Lung (tissue), 12 donors: Measurements from ENCODE around the gene OSM. TPM values are rescaled to one million over a fixed set of nuclear protein-coding genes. Genes with fewer than 3 reads are reported as not detected.
"Not testable (repeated sequence)": the region's sequence is repeated elsewhere in the genome, so short reads cannot be mapped to it uniquely, and the experiment has no call there.

ENCODE experiments used
- ATAC-seq: fragments of 200-7000 bp; cut with Tn5 transposase; one replicate; pipeline ENCODE4 v1.9.1; 2020; ENCODE audit warnings: moderate number of reproducible peaks; ENCODE audit not compliant: insufficient read depth, low FRiP score
- DNase-seq, 3 donors: peaks; one replicate each; pipeline ENCODE4 v3.0.0-alpha.2; 2013 to 2017
- H3K27ac ChIP-seq, 2 donors: one replicate each; pipeline ENCODE4 v1.5.1; 2013; ENCODE audit warnings: mild to moderate bottlenecking in 2 of 2, moderate library complexity in 2 of 2, control low read depth in 1 of 2, inconsistent platforms in 1 of 2, low read depth in 1 of 2, low read length in 1 of 2
- H3K27me3 ChIP-seq, 3 donors: one replicate each; pipeline ENCODE4 v1.5.1; 2013; ENCODE audit warnings: low read length in 2 of 3; ENCODE audit not compliant: control insufficient read depth in 3 of 3, insufficient read depth in 3 of 3
- H3K36me3 ChIP-seq, 4 donors: one replicate each; pipeline ENCODE4 v1.5.1; 2013; ENCODE audit warnings: low read length in 4 of 4, mild to moderate bottlenecking in 1 of 4, moderate library complexity in 1 of 4; ENCODE audit not compliant: control insufficient read depth in 4 of 4, insufficient read depth in 4 of 4
- H3K4me1 ChIP-seq, 5 donors: one replicate each; pipeline ENCODE4 v1.5.1; 2013; ENCODE audit warnings: low read length in 5 of 5, mild to moderate bottlenecking in 2 of 5, moderate library complexity in 1 of 5; ENCODE audit not compliant: control insufficient read depth in 5 of 5, insufficient read depth in 5 of 5
- H3K4me3 ChIP-seq: one replicate; pipeline ENCODE4 v1.5.1; 2013; ENCODE audit warnings: mild to moderate bottlenecking, control low read depth, moderate library complexity
- H3K9ac ChIP-seq, 2 donors: one replicate each; pipeline ENCODE4 v1.5.1; 2013; ENCODE audit warnings: low read length in 2 of 2, control low read depth in 1 of 2; ENCODE audit not compliant: insufficient read depth in 1 of 2
- H3K9me3 ChIP-seq, 4 donors: one replicate each; pipeline ENCODE4 v1.5.1; 2013; ENCODE audit warnings: low read length in 3 of 4, mild to moderate bottlenecking in 1 of 4, moderate library complexity in 1 of 4; ENCODE audit not compliant: control insufficient read depth in 4 of 4, insufficient read depth in 3 of 4
- WGBS, 2 donors: extraction: QIAGEN DNeasy Blood & Tissue Kit; methylation state at CpG; one replicate each; pipeline ENCODE4 v1.1.7; 2013; 5-methylcytosine and 5-hydroxymethylcytosine counted together
- polyA plus RNA-seq, 2 donors: library from polyadenylated mRNA; stranded (reverse); fragments of 200-250 nt; gene quantifications; one replicate each; pipeline ENCODE4 v1.2.1, GENCODE V29; 2013
- total RNA-seq, 2 donors: library from RNA; depleted of rRNA in 1 of 2; stranded (reverse); fragments of >200 nt in 1 of 2; gene quantifications; one replicate each; pipeline ENCODE4 v1.2.1, GENCODE V29; 2014 to 2021
- TF ChIP-seq, protein P1 (sequence below): IDR thresholded peaks from 2 replicates; pipeline ENCODE4 v1.5.1; 2012; ENCODE audit warnings: mild to moderate bottlenecking; ENCODE audit errors: control extremely low read depth, extremely low read depth
- donor health status: control.
- donor health status: control.
- donor health status: Bipolar disorder and iron deficiency.
- donor health status: healthy.
- donor health status: DM: yes; HTN: yes; CAD: no.

Gene OSM
- total and polyA plus RNA-seq, 4 donors: 0.57 to 33.2 (median 2.5) TPM

DNA sequence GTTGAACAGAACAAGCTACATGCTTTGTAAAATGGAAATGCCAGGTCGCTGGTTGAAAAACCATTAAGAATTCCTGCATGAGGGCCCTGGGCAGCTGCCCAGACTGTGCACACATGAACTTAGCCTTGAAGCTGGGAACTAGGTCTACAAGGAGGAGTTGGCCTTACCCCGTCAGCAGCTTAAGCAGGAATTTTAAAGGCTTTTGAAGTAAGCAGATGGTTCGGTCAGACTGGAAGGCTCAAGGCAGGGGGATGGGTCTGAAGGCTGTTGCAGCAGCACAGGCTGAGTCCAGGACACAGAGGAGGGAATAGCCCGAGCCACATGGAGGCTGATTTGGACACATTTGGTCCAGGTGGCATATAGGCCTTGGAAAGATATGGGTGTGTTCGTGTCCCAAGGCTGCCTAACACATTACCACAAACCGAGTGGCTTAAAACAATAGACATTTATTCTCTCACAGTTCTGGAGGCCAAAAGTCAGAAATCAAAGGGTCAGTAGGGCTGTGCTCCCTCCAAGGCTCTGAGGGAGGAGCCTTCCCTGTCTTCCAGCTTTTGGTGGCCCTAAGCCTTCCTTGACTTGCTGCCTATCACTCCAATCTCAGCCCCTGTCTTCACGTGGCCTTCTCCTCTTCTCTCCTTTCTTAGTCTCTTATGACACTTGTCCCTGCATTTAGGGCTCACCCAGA lies 31.7 kb downstream of the OSM start:
- Histone ChIP-seq H3K9me3 (no peaks in the 10 kb centered on the region), H3K4me1 (peaks cover 0 to 53% (median 7%) of the 10 kb centered on the region in 5 donors), H3K27me3 (no peaks in the 10 kb centered on the region), H3K9ac (no peak overlapping the region), H3K4me3 (no peak overlapping the region), H3K27ac (peak overlapping the region in 1 of 2 donors; percentile 52), H3K36me3 (no peaks in the 10 kb centered on the region)
- DNase-seq (peak; percentile 67 to 78 (median 78)), ATAC-seq (no peak)
- TF ChIP-seq, protein P1, sequence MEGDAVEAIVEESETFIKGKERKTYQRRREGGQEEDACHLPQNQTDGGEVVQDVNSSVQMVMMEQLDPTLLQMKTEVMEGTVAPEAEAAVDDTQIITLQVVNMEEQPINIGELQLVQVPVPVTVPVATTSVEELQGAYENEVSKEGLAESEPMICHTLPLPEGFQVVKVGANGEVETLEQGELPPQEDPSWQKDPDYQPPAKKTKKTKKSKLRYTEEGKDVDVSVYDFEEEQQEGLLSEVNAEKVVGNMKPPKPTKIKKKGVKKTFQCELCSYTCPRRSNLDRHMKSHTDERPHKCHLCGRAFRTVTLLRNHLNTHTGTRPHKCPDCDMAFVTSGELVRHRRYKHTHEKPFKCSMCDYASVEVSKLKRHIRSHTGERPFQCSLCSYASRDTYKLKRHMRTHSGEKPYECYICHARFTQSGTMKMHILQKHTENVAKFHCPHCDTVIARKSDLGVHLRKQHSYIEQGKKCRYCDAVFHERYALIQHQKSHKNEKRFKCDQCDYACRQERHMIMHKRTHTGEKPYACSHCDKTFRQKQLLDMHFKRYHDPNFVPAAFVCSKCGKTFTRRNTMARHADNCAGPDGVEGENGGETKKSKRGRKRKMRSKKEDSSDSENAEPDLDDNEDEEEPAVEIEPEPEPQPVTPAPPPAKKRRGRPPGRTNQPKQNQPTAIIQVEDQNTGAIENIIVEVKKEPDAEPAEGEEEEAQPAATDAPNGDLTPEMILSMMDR: no peak
- 60 to 78% methylated on average over 7 of the region's 7 CpGs for WGBS, 2 donors

DNA sequence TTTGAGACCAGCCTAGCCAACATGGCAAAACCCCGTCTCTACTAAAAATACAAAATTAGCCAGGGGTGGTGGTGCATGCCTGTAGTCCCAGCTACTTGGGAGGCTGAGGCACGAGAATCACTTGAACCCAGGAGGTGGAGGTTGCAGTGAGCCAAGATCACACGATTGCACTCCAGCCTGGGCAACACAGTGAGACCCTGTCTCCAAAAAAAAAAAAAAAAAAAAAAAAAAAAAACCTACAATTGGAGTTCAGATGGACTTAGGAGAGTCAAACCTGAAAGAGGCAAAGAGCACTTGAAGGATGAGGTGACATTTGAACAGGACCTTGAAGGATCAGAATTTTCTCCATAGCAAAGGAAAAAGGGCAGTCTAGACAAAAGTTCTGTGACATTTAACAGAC lies 32.3 kb downstream of the OSM start:
- ATAC-seq, H3K9me3 ChIP-seq, DNase-seq, H3K36me3 ChIP-seq, H3K4me3 ChIP-seq, H3K27me3 ChIP-seq, H3K9ac ChIP-seq, H3K27ac ChIP-seq: not testable (repeated sequence)
- H3K4me1 ChIP-seq: peaks cover 0 to 49% (median 7%) of the 10 kb centered on the region in 5 donors
- WGBS, 2 donors: 90 to 97% methylated on average over 3 of the region's 3 CpGs

DNA sequence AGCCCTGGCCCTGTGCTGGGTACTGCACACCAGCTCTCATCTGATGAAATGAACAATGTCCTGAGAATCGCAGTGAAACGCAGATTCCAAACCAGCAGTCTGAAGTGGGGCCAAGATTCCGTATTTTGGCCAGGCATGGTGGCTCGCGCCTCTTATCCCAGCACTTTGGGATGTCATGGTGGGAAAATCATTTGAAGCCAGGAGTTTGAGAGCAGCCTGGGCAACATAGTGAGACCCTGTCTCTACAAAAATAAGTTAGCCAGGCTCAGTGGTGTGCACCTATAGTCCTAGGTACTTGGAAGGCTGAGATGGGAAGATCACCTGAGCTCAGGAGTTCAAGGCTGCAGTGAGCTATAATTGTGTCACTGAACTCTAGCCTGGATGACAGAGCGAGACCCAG lies 33.1 kb downstream of the OSM start:
- Histone ChIP-seq H3K4me3 (no peak overlapping the region), H3K36me3 (no peaks in the 10 kb centered on the region), H3K9me3 (no peaks in the 10 kb centered on the region), H3K4me1 (peaks cover 0 to 42% (median 7%) of the 10 kb centered on the region in 5 donors), H3K27ac (no peak overlapping the region), H3K9ac (no peak overlapping the region), H3K27me3 (no peaks in the 10 kb centered on the region)
- whole genome bisulfite sequencing, 2 donors: 85 to 94% methylated on average over 6 of the region's 6 CpGs
- DNase-seq (peak in 1 of 3 donors; percentile 57), ATAC-seq (no peak)
- TF ChIP-seq, protein P1: no peak

DNA sequence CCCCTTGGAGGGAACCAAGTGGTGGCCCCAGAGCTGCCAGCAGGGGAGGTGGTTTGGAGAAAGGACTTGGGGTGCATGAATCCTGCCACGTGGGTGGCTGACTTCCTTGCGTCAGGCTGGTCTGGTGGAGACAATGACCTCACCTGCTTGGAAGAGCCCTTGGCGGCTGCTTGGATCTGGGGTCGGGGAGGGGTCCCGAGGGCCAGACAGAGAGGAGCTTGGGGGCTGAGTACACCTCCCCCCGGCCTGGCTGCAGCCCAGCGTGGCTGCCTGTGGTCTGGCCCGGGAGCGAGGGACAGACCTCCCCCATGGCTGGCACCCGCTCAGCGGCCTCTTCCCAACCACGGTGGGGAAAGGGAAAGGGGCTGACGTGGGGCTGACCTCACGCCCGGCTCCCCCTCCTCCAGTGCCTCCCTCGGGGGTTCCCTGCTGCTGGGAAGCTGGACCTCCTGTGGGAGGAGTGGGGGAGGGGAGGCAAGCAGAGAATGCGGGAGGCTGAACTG lies 33.9 kb downstream of the OSM start:
- Histone ChIP-seq H3K27me3 (no peaks in the 10 kb centered on the region), H3K27ac (no peak overlapping the region), H3K4me1 (peaks cover 0 to 35% (median 7%) of the 10 kb centered on the region in 5 donors), H3K9me3 (no peaks in the 10 kb centered on the region), H3K9ac (no peak overlapping the region), H3K36me3 (no peaks in the 10 kb centered on the region), H3K4me3 (no peak overlapping the region)
- 40 to 48% methylated on average over 16 to 17 of the region's 17 CpGs for WGBS, 2 donors
- ATAC-seq: no peak
- DNase-seq: peak in 2 of 3 donors; percentile 51 to 70
- TF ChIP-seq, protein P1: no peak
